OCI-LY3 (cell line): Measurements from ENCODE around the gene TOLLIP.
"Not testable (repeated sequence)": the region's sequence is repeated elsewhere in the genome, so short reads cannot be mapped to it uniquely, and the experiment has no call there.

ENCODE experiments used
- H2AFZ ChIP-seq: fragments of 200-600, 300-600 bp; shearing (Covaris generic); 2 replicates; pipeline ENCODE4 v1.6.0; 2014; ENCODE audit warnings: antibody characterized with exemption, low read depth, low read length
- H3K27ac ChIP-seq: fragments of 200-600, 300-600 bp; sonication (generic); 2 replicates; pipeline ENCODE4 v1.5.1; 2014; ENCODE audit warnings: mild to moderate bottlenecking, low read length, moderate library complexity, mixed read lengths
- H3K27me3 ChIP-seq: fragments of 200-600, 300-600 bp; sonication (generic); 2 replicates; pipeline ENCODE4 v1.6.1; 2014; ENCODE audit warnings: low read depth, low read length, mixed read lengths
- H3K36me3 ChIP-seq: fragments of 200-600, 300-600 bp; sonication (generic); replicated peaks from 2 replicates; pipeline ENCODE3; 2014; ENCODE audit warnings: low read depth, low read length, mixed read lengths
- H3K4me1 ChIP-seq: fragments of 300-600, 200-600 bp; sonication (generic); 2 replicates; pipeline ENCODE4 v1.6.1; 2014; ENCODE audit warnings: low read length, mixed read lengths
- H3K4me2 ChIP-seq: fragments of 200-600, 300-600 bp; sonication (generic); 2 replicates; pipeline ENCODE4 v1.6.1; 2014; ENCODE audit warnings: low read length, mixed read lengths
- H3K4me3 ChIP-seq: fragments of 300-600, 200-600 bp; sonication (generic); 2 replicates; pipeline ENCODE4 v1.5.1; 2014; ENCODE audit warnings: antibody characterized with exemption, mild to moderate bottlenecking, low read length, moderate library complexity
- H3K79me2 ChIP-seq: fragments of 300-600, 200-600 bp; shearing (Covaris generic); 2 replicates; pipeline ENCODE4 v1.6.1; 2014; ENCODE audit warnings: mild to moderate bottlenecking, low read length, mixed read lengths
- H3K9ac ChIP-seq: fragments of 300-600, 200-600 bp; shearing (Covaris generic); 2 replicates; pipeline ENCODE4 v1.6.0; 2014; ENCODE audit warnings: mild to moderate bottlenecking, low read length, moderate library complexity
- H3K9me3 ChIP-seq: fragments of 200-600, 300-600 bp; shearing (Covaris generic); 2 replicates; pipeline ENCODE4 v1.6.1; 2014; ENCODE audit warnings: low read length, mixed read lengths; ENCODE audit not compliant: insufficient read depth
- H4K20me1 ChIP-seq: fragments of 200-600, 300-600 bp; sonication (generic); 2 replicates; pipeline ENCODE4 v1.6.1; 2016; ENCODE audit warnings: low read length, mixed read lengths; ENCODE audit not compliant: insufficient read depth
- EZH2phosphoT487 ChIP-seq: fragments of 200-600 bp; shearing (Covaris generic); IDR thresholded peaks from 2 replicates; pipeline ENCODE4 v1.6.1; 2018; ENCODE audit warnings: antibody characterized with exemption, mixed run types, low read depth
- TF ChIP-seq, protein P1 (sequence below): fragments of 200-600, 300-600 bp; sonication (generic); IDR thresholded peaks from 2 replicates; pipeline ENCODE4 v1.5.1; 2014; ENCODE audit warnings: antibody characterized with exemption, low read length, low read depth

Gene TOLLIP

DNA sequence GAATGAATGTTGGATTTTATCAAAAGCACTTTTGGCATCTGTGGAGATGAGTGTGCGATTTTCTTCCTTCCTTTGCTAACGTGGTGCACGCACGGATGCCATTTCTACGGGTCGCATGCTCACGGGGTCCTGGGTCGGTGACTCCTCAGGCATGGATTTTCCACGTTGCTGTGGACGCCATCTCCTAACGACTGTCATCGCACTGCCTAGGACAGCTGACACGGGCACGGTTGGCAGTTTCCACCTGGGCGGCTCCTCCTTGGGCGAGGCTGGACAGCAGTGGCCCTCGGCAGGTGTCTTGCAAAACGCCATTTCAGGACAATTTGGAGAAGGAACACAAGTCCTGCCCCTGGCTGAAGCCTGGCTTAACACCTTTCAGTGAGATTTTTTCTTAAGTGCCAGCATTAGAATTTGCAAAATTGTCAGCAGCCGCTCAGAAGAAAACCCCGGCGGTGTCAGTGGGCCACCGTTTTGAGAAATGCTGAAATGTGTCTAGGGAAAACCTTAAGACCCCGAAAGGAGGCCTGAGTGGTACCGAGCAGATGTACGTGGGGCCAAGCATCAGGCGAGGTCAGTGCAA lies 34.7 kb upstream of the TOLLIP start:
- Histone ChIP-seq H3K4me3 (no peak overlapping the region), H3K27me3 (no peaks in the 10 kb centered on the region), H3K4me1 (no peaks in the 10 kb centered on the region), H2AFZ (no peak overlapping the region), H3K9ac (no peak overlapping the region), H3K36me3 (no peaks in the 10 kb centered on the region), H4K20me1 (no peaks in the 10 kb centered on the region), H3K4me2 (no peak overlapping the region), H3K79me2 (no peaks in the 10 kb centered on the region), H3K9me3 (no peaks in the 10 kb centered on the region), H3K27ac (no peak overlapping the region)
- TF ChIP-seq, protein P1, sequence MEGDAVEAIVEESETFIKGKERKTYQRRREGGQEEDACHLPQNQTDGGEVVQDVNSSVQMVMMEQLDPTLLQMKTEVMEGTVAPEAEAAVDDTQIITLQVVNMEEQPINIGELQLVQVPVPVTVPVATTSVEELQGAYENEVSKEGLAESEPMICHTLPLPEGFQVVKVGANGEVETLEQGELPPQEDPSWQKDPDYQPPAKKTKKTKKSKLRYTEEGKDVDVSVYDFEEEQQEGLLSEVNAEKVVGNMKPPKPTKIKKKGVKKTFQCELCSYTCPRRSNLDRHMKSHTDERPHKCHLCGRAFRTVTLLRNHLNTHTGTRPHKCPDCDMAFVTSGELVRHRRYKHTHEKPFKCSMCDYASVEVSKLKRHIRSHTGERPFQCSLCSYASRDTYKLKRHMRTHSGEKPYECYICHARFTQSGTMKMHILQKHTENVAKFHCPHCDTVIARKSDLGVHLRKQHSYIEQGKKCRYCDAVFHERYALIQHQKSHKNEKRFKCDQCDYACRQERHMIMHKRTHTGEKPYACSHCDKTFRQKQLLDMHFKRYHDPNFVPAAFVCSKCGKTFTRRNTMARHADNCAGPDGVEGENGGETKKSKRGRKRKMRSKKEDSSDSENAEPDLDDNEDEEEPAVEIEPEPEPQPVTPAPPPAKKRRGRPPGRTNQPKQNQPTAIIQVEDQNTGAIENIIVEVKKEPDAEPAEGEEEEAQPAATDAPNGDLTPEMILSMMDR, result no peak
- TF ChIP-seq EZH2phosphoT487, result no peak

DNA sequence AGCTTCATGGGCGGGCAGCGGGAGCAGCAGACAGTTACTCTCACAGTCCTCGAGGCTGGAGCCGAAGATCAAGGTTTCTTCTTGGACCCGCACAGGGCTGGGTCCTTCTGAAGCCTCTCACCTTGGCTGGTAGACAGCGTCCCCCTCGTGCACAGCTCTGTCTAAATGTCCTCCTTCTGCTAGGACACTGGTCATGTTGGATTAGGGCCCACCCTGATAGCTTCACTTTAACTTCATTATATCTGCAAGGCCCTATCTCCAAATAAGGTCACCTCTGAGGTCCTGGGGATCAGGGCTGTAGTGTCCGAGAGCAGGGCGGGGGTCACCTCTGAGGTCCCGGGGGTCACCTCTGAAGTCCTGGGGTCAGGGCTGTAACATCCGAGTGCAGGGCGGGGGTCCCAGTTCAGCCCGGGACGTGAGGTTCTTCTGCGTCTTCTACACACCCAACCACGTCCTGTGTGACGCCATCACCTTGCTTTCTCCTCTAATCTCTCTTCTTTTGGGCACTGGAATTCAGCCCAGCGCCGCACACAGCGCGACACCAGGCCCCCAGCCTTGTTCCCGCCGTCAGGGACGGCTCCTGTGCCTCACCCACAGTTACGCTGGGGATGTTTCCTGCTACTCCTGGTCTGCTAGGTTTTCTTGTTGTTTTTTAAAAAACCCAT lies 34.1 kb upstream of the TOLLIP start:
- H3K36me3 ChIP-seq, result no peaks in the 10 kb centered on the region
- H3K4me3 ChIP-seq, result no peak overlapping the region
- no peak overlapping the region for H2AFZ ChIP-seq
- no peak overlapping the region for H3K4me2 ChIP-seq
- no peaks in the 10 kb centered on the region for H4K20me1 ChIP-seq
- H3K4me1 ChIP-seq, result no peaks in the 10 kb centered on the region
- H3K27me3 ChIP-seq, result no peaks in the 10 kb centered on the region
- no peaks in the 10 kb centered on the region for H3K9me3 ChIP-seq
- H3K9ac ChIP-seq, result no peak overlapping the region
- H3K27ac ChIP-seq, result no peak overlapping the region
- H3K79me2 ChIP-seq, result no peaks in the 10 kb centered on the region
- TF ChIP-seq EZH2phosphoT487, result no peak
- TF ChIP-seq, protein P1, result no peak

DNA sequence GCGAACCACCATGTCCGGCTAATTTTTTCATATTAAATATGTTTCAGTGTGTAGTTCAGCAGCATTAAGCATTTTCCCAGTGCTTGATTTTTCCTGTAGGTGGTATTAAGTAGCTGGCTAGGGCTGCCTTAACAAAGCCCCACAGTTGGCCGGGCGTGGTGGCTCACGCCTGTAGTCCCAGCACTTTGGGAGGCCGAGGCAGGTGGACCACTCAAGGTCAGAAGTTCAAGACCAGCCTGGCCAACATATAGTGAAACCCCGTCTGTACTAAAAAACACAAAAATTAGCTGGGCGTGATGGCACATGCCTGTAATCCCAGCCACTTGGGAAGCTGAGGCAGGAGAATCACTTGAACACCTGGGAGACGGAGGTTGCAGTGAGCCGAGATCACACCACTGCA lies 33.5 kb upstream of the TOLLIP start:
- Histone ChIP-seq H3K4me3 (no peak overlapping the region), H3K9ac (no peak overlapping the region), H2AFZ (no peak overlapping the region), H4K20me1 (no peaks in the 10 kb centered on the region), H3K27ac (no peak overlapping the region), H3K4me1 (no peaks in the 10 kb centered on the region), H3K36me3 (no peaks in the 10 kb centered on the region), H3K4me2 (no peak overlapping the region), H3K79me2 (no peaks in the 10 kb centered on the region), H3K27me3 (no peaks in the 10 kb centered on the region), H3K9me3 (no peaks in the 10 kb centered on the region)
- TF ChIP-seq, protein P1, result no peak
- no peak for TF ChIP-seq EZH2phosphoT487

DNA sequence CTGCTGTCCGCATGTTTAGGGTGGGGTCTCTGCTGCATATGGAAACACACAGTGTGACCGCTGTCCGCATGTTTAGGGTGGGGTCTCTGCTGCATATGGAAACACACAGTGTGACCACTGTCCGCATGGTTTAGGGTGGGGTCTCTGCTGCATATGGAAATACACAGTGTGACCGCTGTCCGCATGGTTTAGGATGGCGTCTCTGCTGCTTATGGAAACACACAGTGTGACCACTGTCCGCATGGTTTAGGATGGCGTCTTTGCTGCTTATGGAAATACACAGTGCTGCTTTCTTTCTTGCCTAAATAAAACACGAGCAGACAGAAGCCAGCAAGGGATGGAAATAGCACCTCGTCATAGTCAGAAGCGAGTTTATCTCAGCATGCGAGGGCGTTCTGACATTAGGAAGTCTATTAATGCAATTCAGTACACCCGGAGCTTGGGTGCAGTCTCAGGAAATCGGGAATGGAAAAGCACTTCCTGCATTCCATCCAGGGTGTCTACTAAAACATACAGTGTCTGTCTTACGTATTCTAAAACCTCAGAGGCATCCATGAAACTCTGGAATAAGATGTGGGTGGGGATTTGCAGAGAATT lies 32.6 kb upstream of the TOLLIP start:
- H3K9ac ChIP-seq, result no peak overlapping the region
- no peak overlapping the region for H2AFZ ChIP-seq
- no peaks in the 10 kb centered on the region for H3K36me3 ChIP-seq
- no peak overlapping the region for H3K4me3 ChIP-seq
- no peaks in the 10 kb centered on the region for H3K79me2 ChIP-seq
- H3K4me1 ChIP-seq, result no peaks in the 10 kb centered on the region
- H3K4me2 ChIP-seq, result no peak overlapping the region
- H4K20me1 ChIP-seq, result no peaks in the 10 kb centered on the region
- no peaks in the 10 kb centered on the region for H3K27me3 ChIP-seq
- no peaks in the 10 kb centered on the region for H3K9me3 ChIP-seq
- no peak for TF ChIP-seq EZH2phosphoT487
- TF ChIP-seq, protein P1, result no peak
- H3K27ac ChIP-seq, result no peak overlapping the region

DNA sequence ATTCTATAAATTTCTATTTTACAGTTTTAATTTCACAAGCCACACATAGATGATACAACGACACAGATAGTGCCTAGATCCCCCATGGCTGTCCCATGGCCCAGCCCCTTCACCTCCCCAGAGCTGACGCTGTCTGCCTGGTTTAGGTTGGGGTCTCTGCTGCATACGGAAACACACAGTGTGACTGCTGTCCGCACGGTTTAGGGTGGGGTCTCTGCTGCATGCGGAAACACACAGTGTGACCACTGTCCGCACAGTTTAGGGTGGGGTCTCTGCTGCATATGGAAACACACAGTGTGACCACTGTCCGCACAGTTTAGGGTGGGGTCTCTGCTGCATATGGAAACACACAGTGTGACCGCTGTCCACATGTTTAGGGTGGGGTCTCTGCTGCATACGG lies 31.8 kb upstream of the TOLLIP start:
- not testable (repeated sequence) for H3K27ac ChIP-seq, H3K27me3 ChIP-seq, H4K20me1 ChIP-seq, H3K4me3 ChIP-seq, H3K36me3 ChIP-seq, H3K9ac ChIP-seq, H3K79me2 ChIP-seq, H3K4me1 ChIP-seq, H3K4me2 ChIP-seq, H2AFZ ChIP-seq, H3K9me3 ChIP-seq
